Adrenal gland (tissue), 12 donors: ENCODE results near the gene SLC6A4. TPM values are rescaled to one million over a fixed set of nuclear protein-coding genes. Genes with fewer than 3 reads are reported as not detected.
A peak's percentile ranks its signal among the peaks of the same experiment; 100 is the strongest.

Experiments
- DNase-seq, 7 donors: peaks; one replicate each; pipeline ENCODE4 v3.0.0-alpha.2; 2019 to 2020
- H3K27ac ChIP-seq, 5 donors: fragments of 200-600 bp; sonication (generic) in 4 of 5; 1 replicate in 3 of 5; 2 replicates in 2 of 5; pipeline versions ENCODE4 v1.5.1 to v1.8.0; 2016 to 2020; ENCODE audit warnings: mild to moderate bottlenecking in 1 of 5
- H3K27me3 ChIP-seq: fragments of 200-600 bp; 2 replicates; pipeline ENCODE4 v1.8.0; 2021
- H3K36me3 ChIP-seq, 2 donors: fragments of 200-600 bp; replicated peaks in 1 of 2; 1 replicate in 1 of 2; 2 replicates in 1 of 2; pipeline versions ENCODE4 v1.5.1 to v1.8.0; 2018 to 2022
- H3K4me1 ChIP-seq, 2 donors: fragments of 200-600 bp; replicated peaks in 1 of 2; 1 replicate in 1 of 2; 2 replicates in 1 of 2; pipeline versions ENCODE4 v1.5.1 to v1.8.0; 2018 to 2021
- H3K4me3 ChIP-seq, 4 donors: fragments of 200-600 bp; sonication (generic) in 3 of 4; one replicate each; pipeline ENCODE4 v1.5.1; 2016 to 2018
- H3K9me3 ChIP-seq, 3 donors: fragments of 200-600 bp; sonication (generic) in 1 of 3; replicated peaks in 1 of 3; 1 replicate in 2 of 3; 2 replicates in 1 of 3; pipeline versions ENCODE4 v1.5.1 to v1.8.0; 2016 to 2021
- CTCF ChIP-seq, 6 experiments: fragments of 450-650 bp in 4 of 6; fragments of 200-600 bp in 2 of 6; sonication (generic) in 1 of 6; IDR thresholded peaks; 1 replicate in 5 of 6; 2 replicates in 1 of 6; pipeline versions ENCODE4 v1.5.1 to v1.8.0; 2016 to 2021; ENCODE audit warnings: antibody characterized with exemption in 6 of 6, mild to moderate bottlenecking in 2 of 6, moderate library complexity in 1 of 6
- POLR2A ChIP-seq, 2 donors: fragments of 450-650 bp; IDR thresholded peaks; one replicate each; pipeline ENCODE4 v1.6.1; 2017; ENCODE audit warnings: antibody characterized with exemption in 2 of 2, mild to moderate bottlenecking in 2 of 2, moderate library complexity in 1 of 2
- WGBS, 4 donors: extraction: QIAGEN DNeasy Blood & Tissue Kit in 2 of 4; methylation state at CpG; one replicate each; pipeline versions ENCODE4 v1.1.5 to v1.1.7; 2013 to 2017; 5-methylcytosine and 5-hydroxymethylcytosine counted together
- intact Hi-C, 2 donors: fragments of 100-400 bp; cut with DNase I; formaldehyde crosslinking; loops; one replicate each; pipeline versions ENCODE4 v1.14.1 to v1.15.0; 2022 to 2023
- polyA plus RNA-seq, 3 donors: library from polyadenylated mRNA; stranded (reverse); fragments of 200-250 nt in 2 of 3; fragments of 350-450 nt in 1 of 3; fragmentation: Illumina TruSeq in 1 of 3; extraction: RNeasy Lipid Tissue Mini Kit (QIAGEN cat#74804) in 1 of 3; gene quantifications; one replicate each; pipeline ENCODE4 v1.2.3, GENCODE V29; 2013 to 2014
- total RNA-seq, 9 donors: library from RNA; depleted of rRNA in 4 of 9; stranded (reverse); fragments of >200 nt in 4 of 9; fragments of 120-200 nt in 1 of 9; fragmentation: NEBNext Ultra II Directional in 1 of 9; extraction: Animal tissue kit (Norgen Biotek cat#: 25700) in 1 of 9; gene quantifications; one replicate each; pipeline versions ENCODE4 v1.1.0 to v1.2.4, GENCODE V29; 2013 to 2023
- donor health status: healthy with polysubstance abuse.
- donor health status: Bipolar disorder and iron deficiency.
- donor health status: DM: yes; HTN: yes; CAD: no.
- donor health status: DM: no; HTN: no; CAD: no.
- donor health status: DM: no; HTN: no; CAD: no.
- donor health status: DM: yes; HTN: yes; CAD: no.

The SLC6A4 gene
- total and polyA plus RNA-seq, 12 donors: 0.03 to 0.67 (median 0.17) TPM; not detected in 3

- H3K27me3 ChIP-seq: no peaks in the 10 kb centered on the region
- no peaks in the 10 kb centered on the region for H3K9me3 ChIP-seq
- peaks cover 0 to 20% of the 10 kb centered on the region in 2 donors for H3K36me3 ChIP-seq
- H3K4me3 ChIP-seq: no peak overlapping the region
- 33 to 55% (median 47%) methylated on average over 7 of the region's 7 CpGs for WGBS, 4 donors
- H3K27ac ChIP-seq: no peak overlapping the region
- H3K4me1 ChIP-seq: peaks cover 5 to 21% of the 10 kb centered on the region in 2 donors
- intact Hi-C loops: no loop called here
- no peak for DNase-seq
- no peak for TF ChIP-seq CTCF (IDR thresholded peaks at IDR 0.05)
- no peak for TF ChIP-seq POLR2A (IDR thresholded peaks at IDR 0.05)
Observed at GRCh38 chr17:30253312-30253711, 17.8 kb upstream of the SLC6A4 start.

- no peak overlapping the region for H3K4me3 ChIP-seq
- H3K27ac ChIP-seq: no peak overlapping the region
- H3K36me3 ChIP-seq: peaks cover 0 to 21% of the 10 kb centered on the region in 2 donors
- no peaks in the 10 kb centered on the region for H3K27me3 ChIP-seq
- DNase-seq: no peak
- intact Hi-C loops: no loop called here
- H3K4me1 ChIP-seq: peaks cover 5 to 18% of the 10 kb centered on the region in 2 donors
- no peaks in the 10 kb centered on the region for H3K9me3 ChIP-seq
- no peak for TF ChIP-seq POLR2A (IDR thresholded peaks at IDR 0.05)
- TF ChIP-seq CTCF (IDR thresholded peaks at IDR 0.05): no peak
Observed at GRCh38 chr17:30251931-30252330, 16.4 kb upstream of the SLC6A4 start.

- TF ChIP-seq CTCF (IDR thresholded peaks at IDR 0.05): no peak
- no peak for TF ChIP-seq POLR2A (IDR thresholded peaks at IDR 0.05)
- no peak overlapping the region for H3K27ac ChIP-seq
- H3K4me1 ChIP-seq: peaks cover 4 to 15% of the 10 kb centered on the region in 2 donors
- no peaks in the 10 kb centered on the region for H3K27me3 ChIP-seq
- no peaks in the 10 kb centered on the region for H3K9me3 ChIP-seq
- intact Hi-C loops: no loop called here
- H3K4me3 ChIP-seq: no peak overlapping the region
- no peak for DNase-seq
- H3K36me3 ChIP-seq: peaks cover 0 to 15% of the 10 kb centered on the region in 2 donors
- WGBS, 4 donors: 93 to 97% (median 95%) methylated on average over 5 of the region's 5 CpGs
Observed at GRCh38 chr17:30249460-30249859, 14.0 kb upstream of the SLC6A4 start.

GRCh38 chr17:30248786-30249185 lies 13.3 kb upstream of the SLC6A4 start:
- intact Hi-C loops: no loop called here
- 71 to 84% (median 81%) methylated on average over 2 of the region's 2 CpGs for WGBS, 4 donors
- TF ChIP-seq CTCF (IDR thresholded peaks at IDR 0.05): no peak
- no peak for TF ChIP-seq POLR2A (IDR thresholded peaks at IDR 0.05)

More at GRCh38 chr17:30248786-30249185, 13.3 kb upstream of the SLC6A4 start:
- H3K27me3 ChIP-seq: no peaks in the 10 kb centered on the region
- peaks cover 0 to 9% of the 10 kb centered on the region in 2 donors for H3K4me1 ChIP-seq
- peak in 3 of 7 donors; percentile 37 to 59 (median 43) for DNase-seq
- peaks cover 0 to 15% of the 10 kb centered on the region in 2 donors for H3K36me3 ChIP-seq
- H3K4me3 ChIP-seq: no peak overlapping the region
- H3K27ac ChIP-seq: no peak overlapping the region
- H3K9me3 ChIP-seq: no peaks in the 10 kb centered on the region
